HTR-8/SVneo (cell line): ENCODE measurements around the gene ADAMTS2.
"Not testable (repeated sequence)": the region's sequence is repeated elsewhere in the genome, so short reads cannot be mapped to it uniquely, and the experiment has no call there.

Experiments used
- DNase-seq: peaks from one replicate; pipeline ENCODE4 v3.0.0; 2011; ENCODE audit warnings: low spot score, mixed read lengths; ENCODE audit not compliant: insufficient read length
- FAIRE-seq: peaks from 2 replicates; lab custom pipeline; 2011; peaks lifted over from hg19 to GRCh38; lab: Jason Lieb, UNC

Gene ADAMTS2

GRCh38 chr5:179112469-179113142 lies 232.7 kb downstream of the ADAMTS2 start:
- DNase-seq (no peak), FAIRE-seq (no peak)

- DNase-seq (no peak), FAIRE-seq (no peak)
Observed at GRCh38 chr5:179111267-179112207, 233.7 kb downstream of the ADAMTS2 start.

GRCh38 chr5:179110528-179110927 lies 234.7 kb downstream of the ADAMTS2 start:
- FAIRE-seq: no peak
- no peak for DNase-seq

GRCh38 chr5:179101282-179101681 lies 244.0 kb downstream of the ADAMTS2 start:
- FAIRE-seq, DNase-seq: not testable (repeated sequence)

GRCh38 chr5:179089502-179089901 lies 255.8 kb downstream of the ADAMTS2 start:
- FAIRE-seq (no peak), DNase-seq (no peak)

GRCh38 chr5:179080724-179081123 lies 264.5 kb downstream of the ADAMTS2 start:
- FAIRE-seq (no peak), DNase-seq (no peak)

GRCh38 chr5:179079165-179079987 lies 265.9 kb downstream of the ADAMTS2 start:
- FAIRE-seq (no peak), DNase-seq (no peak)

- DNase-seq (no peak), FAIRE-seq (no peak)
Observed at GRCh38 chr5:179065703-179066102, 279.6 kb downstream of the ADAMTS2 start.

GRCh38 chr5:179061025-179061424 lies 284.2 kb downstream of the ADAMTS2 start:
- FAIRE-seq (no peak), DNase-seq (no peak)
